Measurements from ENCODE around the gene CRACDL. TPM values are rescaled to one million over a fixed set of nuclear protein-coding genes. Genes with fewer than 3 reads are reported as not detected.

Gene CRACDL
- total RNA-seq, 1 experiment from 2014 or later, result 2.4 TPM

DNA sequence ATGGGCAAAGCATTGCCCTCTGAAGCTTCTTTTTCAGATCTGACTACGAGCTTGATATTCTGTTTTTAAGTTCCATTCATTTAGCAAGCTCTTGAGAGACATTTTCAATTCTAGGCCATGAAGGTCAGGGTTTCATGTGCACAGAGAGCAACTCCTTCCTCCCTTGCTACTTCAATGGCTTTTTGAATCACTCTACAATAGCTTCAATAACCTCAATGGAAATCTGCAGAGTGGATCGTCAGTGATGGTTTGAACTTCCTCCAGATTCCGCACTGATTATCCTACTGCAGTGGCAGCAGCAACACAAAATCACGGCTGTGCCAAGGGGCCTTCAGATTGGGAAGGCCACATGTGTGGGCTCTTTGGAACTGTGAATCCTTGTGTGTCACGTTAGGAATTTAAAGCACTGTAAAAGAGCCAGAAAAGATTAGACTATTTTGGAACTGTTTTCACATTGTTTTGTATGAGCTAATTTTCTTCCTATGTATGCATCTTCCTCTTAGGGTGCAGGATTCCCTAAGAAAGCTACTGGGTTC lies 116.7 kb downstream of the CRACDL start:
- Histone ChIP-seq H3K4me3 (ENCODE audit: low read depth in 2 of 2, low read length in 2 of 2) (no peak overlapping the region), H3K36me3 (ENCODE audit: control insufficient read depth, insufficient read depth, low read length) (no peaks in the 10 kb centered on the region), H3K27ac (ENCODE audit: low read length) (no peak overlapping the region), H3K4me1 (ENCODE audit: control insufficient read depth, insufficient read depth, low read length) (no peaks in the 10 kb centered on the region), H3K27me3 (ENCODE audit: control insufficient read depth, insufficient read depth, low read length) (peaks cover 2% of the 10 kb centered on the region; the same call in 1 of the 2 replicates), H3K9me3 (ENCODE audit: control insufficient read depth, insufficient read depth, low read depth, low read length) (no peaks in the 10 kb centered on the region)
- intact Hi-C loops (cut with micrococcal nuclease; ENCODE audit: unreplicated experiment), result no loop called here
- POLR2A ChIA-PET, result no interaction called here
- no peak for DNase-seq (ENCODE audit: low read depth, low spot score)
- CTCF ChIA-PET, result no interaction called here
- no peak for ATAC-seq
- in situ Hi-C loops (cut with HindIII; ENCODE audit: low pct_unique_long_range_greater_than_20kb, low sequenced_read_pairs), result no loop called here
- BruUV-seq (replicated peaks), result no TSS peak
- TF ChIP-seq POLR2AphosphoS5 (IDR thresholded peaks at IDR 0.05; ENCODE audit: low read depth, low read length), result no peak
- TF ChIP-seq, protein P1, sequence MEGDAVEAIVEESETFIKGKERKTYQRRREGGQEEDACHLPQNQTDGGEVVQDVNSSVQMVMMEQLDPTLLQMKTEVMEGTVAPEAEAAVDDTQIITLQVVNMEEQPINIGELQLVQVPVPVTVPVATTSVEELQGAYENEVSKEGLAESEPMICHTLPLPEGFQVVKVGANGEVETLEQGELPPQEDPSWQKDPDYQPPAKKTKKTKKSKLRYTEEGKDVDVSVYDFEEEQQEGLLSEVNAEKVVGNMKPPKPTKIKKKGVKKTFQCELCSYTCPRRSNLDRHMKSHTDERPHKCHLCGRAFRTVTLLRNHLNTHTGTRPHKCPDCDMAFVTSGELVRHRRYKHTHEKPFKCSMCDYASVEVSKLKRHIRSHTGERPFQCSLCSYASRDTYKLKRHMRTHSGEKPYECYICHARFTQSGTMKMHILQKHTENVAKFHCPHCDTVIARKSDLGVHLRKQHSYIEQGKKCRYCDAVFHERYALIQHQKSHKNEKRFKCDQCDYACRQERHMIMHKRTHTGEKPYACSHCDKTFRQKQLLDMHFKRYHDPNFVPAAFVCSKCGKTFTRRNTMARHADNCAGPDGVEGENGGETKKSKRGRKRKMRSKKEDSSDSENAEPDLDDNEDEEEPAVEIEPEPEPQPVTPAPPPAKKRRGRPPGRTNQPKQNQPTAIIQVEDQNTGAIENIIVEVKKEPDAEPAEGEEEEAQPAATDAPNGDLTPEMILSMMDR (IDR thresholded peaks at IDR 0.05), result no peak
- TF ChIP-seq SIN3A (IDR thresholded peaks at IDR 0.05; ENCODE audit: borderline replicate concordance, insufficient read depth, low read depth, low read length), result no peak
- no peak for TF ChIP-seq TCF7L2 (IDR thresholded peaks at IDR 0.05; ENCODE audit: low read depth, low read length)
- TF ChIP-seq REST (IDR thresholded peaks at IDR 0.05; ENCODE audit: insufficient read depth in 1 of 2, low read depth in 2 of 2, low read length in 1 of 2), result no peak

DNA sequence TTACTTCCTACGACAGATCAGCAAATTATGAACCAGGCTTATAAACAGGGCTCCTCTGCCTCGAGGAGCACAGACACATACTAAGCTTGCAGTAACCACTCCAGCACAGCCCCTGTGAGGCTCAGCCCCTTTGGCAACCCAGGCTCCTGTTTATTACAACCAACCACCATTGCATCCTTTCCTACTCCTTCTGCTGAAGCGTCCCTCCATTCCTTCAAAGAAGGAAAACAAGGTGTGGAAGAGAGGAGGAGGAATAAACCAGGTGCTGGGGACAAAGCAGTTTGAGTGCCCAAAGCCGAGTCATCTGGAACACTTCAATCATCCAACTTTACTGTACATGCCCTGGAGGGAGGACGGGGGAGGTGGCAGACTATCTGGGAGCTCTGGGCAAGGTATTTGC lies 117.9 kb downstream of the CRACDL start:
- Histone ChIP-seq H3K27ac (ENCODE audit: low read length) (no peak overlapping the region), H3K27me3 (ENCODE audit: control insufficient read depth, insufficient read depth, low read length) (peaks cover 2% of the 10 kb centered on the region; the same call in 1 of the 2 replicates), H3K4me1 (ENCODE audit: control insufficient read depth, insufficient read depth, low read length) (no peaks in the 10 kb centered on the region), H3K36me3 (ENCODE audit: control insufficient read depth, insufficient read depth, low read length) (no peaks in the 10 kb centered on the region), H3K4me3 (ENCODE audit: low read depth in 2 of 2, low read length in 2 of 2) (no peak overlapping the region), H3K9me3 (ENCODE audit: control insufficient read depth, insufficient read depth, low read depth, low read length) (no peaks in the 10 kb centered on the region)
- ChIA-PET CTCF (no interaction called here), POLR2A (no interaction called here)
- ATAC-seq, result no peak
- no peak for DNase-seq (ENCODE audit: low read depth, low spot score)
- in situ Hi-C loops (cut with HindIII; ENCODE audit: low pct_unique_long_range_greater_than_20kb, low sequenced_read_pairs), result no loop called here
- TF ChIP-seq TCF7L2 (IDR thresholded peaks at IDR 0.05; ENCODE audit: low read depth, low read length), result no peak
- no peak for TF ChIP-seq SIN3A (IDR thresholded peaks at IDR 0.05; ENCODE audit: borderline replicate concordance, insufficient read depth, low read depth, low read length)
- TF ChIP-seq, protein P1 (IDR thresholded peaks at IDR 0.05), result no peak
- TF ChIP-seq REST (IDR thresholded peaks at IDR 0.05; ENCODE audit: insufficient read depth in 1 of 2, low read depth in 2 of 2, low read length in 1 of 2), result no peak
- no peak for TF ChIP-seq POLR2AphosphoS5 (IDR thresholded peaks at IDR 0.05; ENCODE audit: low read depth, low read length)
- BruUV-seq (replicated peaks), result no TSS peak
- intact Hi-C loops (cut with micrococcal nuclease; ENCODE audit: unreplicated experiment), result no loop called here

All from Panc1 (cell line).